HepG2 (cell line): Measurements from ENCODE around the gene MALT1. TPM values are rescaled to one million over a fixed set of nuclear protein-coding genes. Genes with fewer than 3 reads are reported as not detected.

Experiments used
- CBX2 ChIP-seq, 2 experiments: fragments of 200-600 bp in 1 of 2; sonication (generic); formaldehyde crosslinking in 1 of 2; IDR thresholded peaks; 2 replicates each; pipeline versions ENCODE4 v1.7.0 to v1.8.1; 2018 to 2022; ENCODE audit warnings: low read depth in 2 of 2, low read length in 1 of 2, mild to moderate bottlenecking in 1 of 2, missing genetic modification reagents in 1 of 2
- GATA4 ChIP-seq: sonication (generic); IDR thresholded peaks from 2 replicates; pipeline ENCODE4 v1.6.1; 2016; ENCODE audit warnings: antibody characterized with exemption, low read depth, borderline replicate concordance
- HES4 ChIP-seq: sonication (generic); formaldehyde crosslinking; IDR thresholded peaks from 2 replicates; pipeline ENCODE4 v1.9.0; 2021; ENCODE audit warnings: mild to moderate bottlenecking, missing genetic modification reagents, borderline replicate concordance
- KMT2B ChIP-seq: IDR thresholded peaks from 2 replicates; pipeline ENCODE4 v1.6.1; 2016; ENCODE audit warnings: missing genetic modification reagents, missing compliant biosample characterization
- MBD4 ChIP-seq: IDR thresholded peaks from 2 replicates; pipeline ENCODE4 v1.6.1; 2012; ENCODE audit warnings: low read length, inconsistent platforms, borderline replicate concordance
- NFATC3 ChIP-seq: sonication (generic); formaldehyde crosslinking; IDR thresholded peaks from 2 replicates; pipeline ENCODE4 v1.5.1; 2020; ENCODE audit warnings: mild to moderate bottlenecking, missing genetic modification reagents
- NONO ChIP-seq, 2 experiments: fragments of 450-650 bp in 1 of 2; sonication (generic) in 1 of 2; formaldehyde crosslinking in 1 of 2; IDR thresholded peaks in 1 of 2; conservative IDR thresholded peaks in 1 of 2; 2 replicates each; pipeline versions ENCODE4 v1.6.1 to v1.8.0; 2017 to 2022; ENCODE audit warnings: mild to moderate bottlenecking in 1 of 2, missing genetic modification reagents in 1 of 2, moderate library complexity in 1 of 2
- POLR2AphosphoS2 ChIP-seq: IDR thresholded peaks from 2 replicates; pipeline ENCODE4 v1.6.1; 2011; ENCODE audit warnings: low read depth, low read length, improper control_type of control experiment
- PRMT3 ChIP-seq: sonication (generic); formaldehyde crosslinking; IDR thresholded peaks from 2 replicates; pipeline ENCODE4 v1.8.1; 2022; ENCODE audit warnings: low read depth, mild to moderate bottlenecking, moderate library complexity, missing genetic modification reagents, borderline replicate concordance
- RFX3 ChIP-seq: IDR thresholded peaks from 2 replicates; pipeline ENCODE4 v1.6.1; 2016; ENCODE audit warnings: missing biosample characterization, missing genetic modification reagents
- SAFB2 ChIP-seq: sonication (generic); formaldehyde crosslinking; IDR thresholded peaks from 2 replicates; pipeline ENCODE4 v1.5.1; 2020; ENCODE audit warnings: missing genetic modification reagents, low read depth, mild to moderate bottlenecking, borderline replicate concordance
- SATB2 ChIP-seq: sonication (generic); formaldehyde crosslinking; IDR thresholded peaks from 2 replicates; pipeline ENCODE4 v1.5.0; 2020; ENCODE audit warnings: missing genetic modification reagents
- SOX5 ChIP-seq: IDR thresholded peaks from 2 replicates; pipeline ENCODE4 v1.6.1; 2016; ENCODE audit warnings: borderline replicate concordance
- ZFP82 ChIP-seq: sonication (generic); formaldehyde crosslinking; IDR thresholded peaks from 2 replicates; pipeline ENCODE4 v1.5.1; 2020; ENCODE audit warnings: mild to moderate bottlenecking, missing genetic modification reagents, borderline replicate concordance
- ZNF382 ChIP-seq: sonication (generic); formaldehyde crosslinking; IDR thresholded peaks from 2 replicates; pipeline ENCODE4 v1.5.0; 2020; ENCODE audit warnings: missing genetic modification reagents, mild to moderate bottlenecking, borderline replicate concordance
- ZNF577 ChIP-seq: sonication (generic); formaldehyde crosslinking; IDR thresholded peaks from 2 replicates; pipeline ENCODE4 v1.4.0; 2020; ENCODE audit warnings: mild to moderate bottlenecking, low read depth, missing genetic modification reagents, borderline replicate concordance
- ZNF629 ChIP-seq: sonication (generic); formaldehyde crosslinking; conservative IDR thresholded peaks from 2 replicates; pipeline ENCODE4 v1.5.0; 2020; ENCODE audit warnings: missing genetic modification reagents
- ZNF644 ChIP-seq: IDR thresholded peaks from 2 replicates; pipeline ENCODE4 v1.6.1; 2016; ENCODE audit warnings: low read depth
- ZNF782 ChIP-seq: sonication (generic); formaldehyde crosslinking; IDR thresholded peaks from 2 replicates; pipeline ENCODE4 v1.4.0; 2020; ENCODE audit warnings: missing genetic modification reagents, mild to moderate bottlenecking, borderline replicate concordance
- polyA plus RNA-seq, 8 experiments: library from polyadenylated mRNA; depleted of rRNA in 3 of 8; stranded (reverse) in 7 of 8; unstranded in 1 of 8; fragments of >200 nt; fragmentation: Illumina TruSeq in 4 of 8; extraction: Trizol in 4 of 8; gene quantifications; 2 replicates each; pipeline versions ENCODE4 v1.2.1 to v1.2.3, GENCODE V29; 2011 to 2016; ENCODE audit warnings: low read depth in 4 of 8, missing spikeins in 1 of 8, mixed read lengths in 1 of 8; ENCODE audit not compliant: insufficient read depth in 1 of 8
- total RNA-seq, 5 experiments: library from RNA; depleted of rRNA; stranded (reverse); fragments of >200 nt; fragmentation: Illumina TruSeq; extraction: Trizol; gene quantifications; 2 replicates each; pipeline ENCODE4 v1.2.3, GENCODE V29; 2016; ENCODE audit warnings: low read depth in 1 of 5
- TF ChIP-seq, protein P1 (sequence below), 2 experiments: sonication (generic) in 1 of 2; formaldehyde crosslinking in 1 of 2; IDR thresholded peaks; 2 replicates each; pipeline versions ENCODE4 v1.4.0 to v1.6.1; 2016 to 2020; ENCODE audit warnings: borderline replicate concordance in 1 of 2, low read depth in 1 of 2, mild to moderate bottlenecking in 1 of 2, missing genetic modification reagents in 1 of 2
- TF ChIP-seq, protein P2 (sequence below): IDR thresholded peaks from 2 replicates; pipeline ENCODE4 v1.6.1; 2016; ENCODE audit warnings: low read depth
- TF ChIP-seq, protein P3 (sequence below): sonication (generic); formaldehyde crosslinking; IDR thresholded peaks from 2 replicates; pipeline ENCODE4 v1.8.0; 2022; ENCODE audit warnings: mild to moderate bottlenecking, missing genetic modification reagents, moderate library complexity

MALT1 gene
- total and polyA plus RNA-seq, 2 of the 13 experiments (the other 11 are each of a cell fraction or from before 2014, with no cell fraction given): 43.9 to 89.0 TPM

DNA sequence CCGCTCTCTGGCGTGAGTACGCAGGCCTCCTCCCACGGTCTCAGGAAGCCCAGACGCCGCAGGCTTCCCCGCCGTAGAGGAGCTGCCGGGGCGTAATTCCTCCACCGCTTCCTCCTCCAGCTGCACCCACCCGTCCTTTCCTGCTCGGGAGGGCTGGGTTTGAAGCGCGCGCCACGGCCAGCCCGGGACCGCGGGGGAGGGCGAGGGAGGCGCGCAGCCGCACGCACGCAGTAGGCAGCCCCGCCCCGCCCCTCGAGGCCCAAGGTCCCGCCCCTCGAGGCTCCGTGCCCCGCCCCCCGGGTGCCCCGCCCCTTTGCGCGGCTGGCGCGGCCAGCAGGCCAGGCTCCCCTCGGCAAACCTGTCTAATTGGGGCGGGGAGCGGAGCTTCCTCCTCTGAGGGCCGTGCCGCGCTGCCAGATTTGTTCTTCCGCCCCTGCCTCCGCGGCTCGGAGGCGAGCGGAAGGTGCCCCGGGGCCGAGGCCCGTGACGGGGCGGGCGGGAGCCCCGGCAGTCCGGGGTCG lies at the start of gene MALT1 (continued):
- TF ChIP-seq, protein P1, sequence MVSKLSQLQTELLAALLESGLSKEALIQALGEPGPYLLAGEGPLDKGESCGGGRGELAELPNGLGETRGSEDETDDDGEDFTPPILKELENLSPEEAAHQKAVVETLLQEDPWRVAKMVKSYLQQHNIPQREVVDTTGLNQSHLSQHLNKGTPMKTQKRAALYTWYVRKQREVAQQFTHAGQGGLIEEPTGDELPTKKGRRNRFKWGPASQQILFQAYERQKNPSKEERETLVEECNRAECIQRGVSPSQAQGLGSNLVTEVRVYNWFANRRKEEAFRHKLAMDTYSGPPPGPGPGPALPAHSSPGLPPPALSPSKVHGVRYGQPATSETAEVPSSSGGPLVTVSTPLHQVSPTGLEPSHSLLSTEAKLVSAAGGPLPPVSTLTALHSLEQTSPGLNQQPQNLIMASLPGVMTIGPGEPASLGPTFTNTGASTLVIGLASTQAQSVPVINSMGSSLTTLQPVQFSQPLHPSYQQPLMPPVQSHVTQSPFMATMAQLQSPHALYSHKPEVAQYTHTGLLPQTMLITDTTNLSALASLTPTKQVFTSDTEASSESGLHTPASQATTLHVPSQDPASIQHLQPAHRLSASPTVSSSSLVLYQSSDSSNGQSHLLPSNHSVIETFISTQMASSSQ (IDR thresholded peaks at IDR 0.05; ENCODE audit: low read depth): no peak
- TF ChIP-seq, protein P1 (CRISPR knock-in tag; IDR thresholded peaks at IDR 0.05; ENCODE audit: borderline replicate concordance): peak; percentile 33; the same call in 1 of the 2 replicates
- no peak for TF ChIP-seq ZNF382
- TF ChIP-seq POLR2AphosphoS2: no peak
- TF ChIP-seq, protein P2, sequence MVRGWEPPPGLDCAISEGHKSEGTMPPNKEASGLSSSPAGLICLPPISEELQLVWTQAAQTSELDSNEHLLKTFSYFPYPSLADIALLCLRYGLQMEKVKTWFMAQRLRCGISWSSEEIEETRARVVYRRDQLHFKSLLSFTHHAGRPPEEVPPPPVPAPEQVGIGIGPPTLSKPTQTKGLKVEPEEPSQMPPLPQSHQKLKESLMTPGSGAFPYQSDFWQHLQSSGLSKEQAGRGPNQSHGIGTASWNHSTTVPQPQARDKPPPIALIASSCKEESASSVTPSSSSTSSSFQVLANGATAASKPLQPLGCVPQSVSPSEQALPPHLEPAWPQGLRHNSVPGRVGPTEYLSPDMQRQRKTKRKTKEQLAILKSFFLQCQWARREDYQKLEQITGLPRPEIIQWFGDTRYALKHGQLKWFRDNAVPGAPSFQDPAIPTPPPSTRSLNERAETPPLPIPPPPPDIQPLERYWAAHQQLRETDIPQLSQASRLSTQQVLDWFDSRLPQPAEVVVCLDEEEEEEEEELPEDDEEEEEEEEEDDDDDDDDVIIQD (CRISPR knock-in tag): no peak
- TF ChIP-seq ZFP82 (CRISPR knock-in tag): no peak
- no peak for TF ChIP-seq ZNF782 (CRISPR knock-in tag)
- TF ChIP-seq ZNF644 (CRISPR knock-in tag): no peak
- no peak for TF ChIP-seq ZNF577
- TF ChIP-seq ZNF629: no peak
- TF ChIP-seq MBD4: no peak
- TF ChIP-seq SOX5: no peak
- TF ChIP-seq NFATC3: no peak
- TF ChIP-seq KMT2B (CRISPR knock-in tag): peak; percentile 66
- no peak; the same call in 1 of the 2 replicates for TF ChIP-seq HES4 (CRISPR knock-in tag)
- peak; percentile 54; the same call in 1 of the 2 replicates for TF ChIP-seq GATA4
- TF ChIP-seq SAFB2 (CRISPR knock-in tag): no peak; the same call in 1 of the 2 replicates
- no peak for TF ChIP-seq PRMT3 (CRISPR knock-in tag)
- TF ChIP-seq NONO (IDR thresholded peaks at IDR 0.05): no peak
- TF ChIP-seq NONO (CRISPR knock-in tag; conservative IDR thresholded peaks at IDR 0.05): no peak
- TF ChIP-seq, protein P3, sequence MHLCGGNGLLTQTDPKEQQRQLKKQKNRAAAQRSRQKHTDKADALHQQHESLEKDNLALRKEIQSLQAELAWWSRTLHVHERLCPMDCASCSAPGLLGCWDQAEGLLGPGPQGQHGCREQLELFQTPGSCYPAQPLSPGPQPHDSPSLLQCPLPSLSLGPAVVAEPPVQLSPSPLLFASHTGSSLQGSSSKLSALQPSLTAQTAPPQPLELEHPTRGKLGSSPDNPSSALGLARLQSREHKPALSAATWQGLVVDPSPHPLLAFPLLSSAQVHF (CRISPR knock-in tag): no peak
- TF ChIP-seq CBX2 (IDR thresholded peaks at IDR 0.05; ENCODE audit: low read depth, low read length): no peak
- TF ChIP-seq CBX2 (CRISPR knock-in tag; IDR thresholded peaks at IDR 0.05; ENCODE audit: low read depth): no peak
- no peak for TF ChIP-seq RFX3 (CRISPR knock-in tag)
- no peak for TF ChIP-seq SATB2 (CRISPR knock-in tag)
